Spleen (tissue), 7 donors: ENCODE measurements around the gene SLCO2A1.

Source experiments
- CTCF ChIP-seq, 11 experiments: fragments of 200-600 bp in 7 of 11; fragments of 450-650 bp in 4 of 11; sonication (generic) in 4 of 11; IDR thresholded peaks in 8 of 11; conservative IDR thresholded peaks in 3 of 11; 1 replicate in 7 of 11; 2 replicates in 4 of 11; pipeline versions ENCODE4 v1.4.0 to v1.8.0; 2016 to 2021; ENCODE audit warnings: antibody characterized with exemption in 11 of 11, inconsistent platforms in 4 of 11, mild to moderate bottlenecking in 1 of 11
- POLR2A ChIP-seq, 3 donors: fragments of 450-650 bp; IDR thresholded peaks; one replicate each; pipeline ENCODE4 v1.5.1; 2017; ENCODE audit warnings: antibody characterized with exemption in 3 of 3, mild to moderate bottlenecking in 1 of 3
- POLR2AphosphoS5 ChIP-seq, 3 donors: sonication (generic); formaldehyde crosslinking; IDR thresholded peaks; one replicate each; pipeline ENCODE4 v1.5.1; 2017; ENCODE audit warnings: antibody characterized with exemption in 3 of 3
- donor health status: DM: no; HTN: no; CAD: no; lungs with moderate emphysema.
- donor health status: DM: no; HTN: no; CAD: no.
- donor health status: DM: no; HTN: no; CAD: no.

- no peak for TF ChIP-seq CTCF (IDR thresholded peaks at IDR 0.05 in 8 of 11, conservative IDR thresholded peaks at IDR 0.05 in 3 of 11)
- no peak for TF ChIP-seq POLR2A (IDR thresholded peaks at IDR 0.05)
- TF ChIP-seq POLR2AphosphoS5 (IDR thresholded peaks at IDR 0.05): no peak
Measured at GRCh38 chr3:133964547-133964946, 65.2 kb downstream of the SLCO2A1 start.
